Measurements from ENCODE around the gene SLC36A1. TPM values are rescaled to one million over a fixed set of nuclear protein-coding genes. Genes with fewer than 3 reads are reported as not detected.

The SLC36A1 gene
- total RNA-seq, 1 experiment from 2014 or later, result 10.4 TPM

GRCh38 chr5:151458314-151458713 is 10.9 kb downstream of the SLC36A1 start:
- Mint-ChIP-seq H3K9me3 (ENCODE audit: unreplicated experiment) (no peaks in the 10 kb centered on the region), H3K36me3 (ENCODE audit: insufficient read depth, unreplicated experiment) (no peaks in the 10 kb centered on the region), H3K27me3 (ENCODE audit: insufficient read depth, unreplicated experiment) (no peaks in the 10 kb centered on the region), H3K4me1 (ENCODE audit: insufficient read depth, unreplicated experiment) (peaks cover 5% of the 10 kb centered on the region), H3K4me3 (ENCODE audit: unreplicated experiment) (no peak overlapping the region), H3K27ac (ENCODE audit: low read depth, unreplicated experiment) (no peak overlapping the region)
- intact Hi-C loops (cut with micrococcal nuclease), result no loop called here
- BruUV-seq (replicated peaks), result no TSS peak
- TF ChIP-seq, protein P1, sequence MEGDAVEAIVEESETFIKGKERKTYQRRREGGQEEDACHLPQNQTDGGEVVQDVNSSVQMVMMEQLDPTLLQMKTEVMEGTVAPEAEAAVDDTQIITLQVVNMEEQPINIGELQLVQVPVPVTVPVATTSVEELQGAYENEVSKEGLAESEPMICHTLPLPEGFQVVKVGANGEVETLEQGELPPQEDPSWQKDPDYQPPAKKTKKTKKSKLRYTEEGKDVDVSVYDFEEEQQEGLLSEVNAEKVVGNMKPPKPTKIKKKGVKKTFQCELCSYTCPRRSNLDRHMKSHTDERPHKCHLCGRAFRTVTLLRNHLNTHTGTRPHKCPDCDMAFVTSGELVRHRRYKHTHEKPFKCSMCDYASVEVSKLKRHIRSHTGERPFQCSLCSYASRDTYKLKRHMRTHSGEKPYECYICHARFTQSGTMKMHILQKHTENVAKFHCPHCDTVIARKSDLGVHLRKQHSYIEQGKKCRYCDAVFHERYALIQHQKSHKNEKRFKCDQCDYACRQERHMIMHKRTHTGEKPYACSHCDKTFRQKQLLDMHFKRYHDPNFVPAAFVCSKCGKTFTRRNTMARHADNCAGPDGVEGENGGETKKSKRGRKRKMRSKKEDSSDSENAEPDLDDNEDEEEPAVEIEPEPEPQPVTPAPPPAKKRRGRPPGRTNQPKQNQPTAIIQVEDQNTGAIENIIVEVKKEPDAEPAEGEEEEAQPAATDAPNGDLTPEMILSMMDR (IDR thresholded peaks at IDR 0.05; ENCODE audit: unreplicated experiment), result no peak
- POLR2A ChIA-PET, result interaction anchor here (0.8 to 1.0 kb wide), 2 partner anchors 10 to 11 kb away, joined by 3 to 4 read pairs; partner anchors contain the start of gene SLC36A1
- DNase-seq (ENCODE audit: unreplicated experiment), result no peak
- CTCF ChIA-PET, result interaction anchor here (0.5 to 5.5 kb wide), 10 partner anchors 8 to 264 kb away, joined by 3 to 58 read pairs (median 6); partner anchors contain the start of gene SLC36A1

DNA sequence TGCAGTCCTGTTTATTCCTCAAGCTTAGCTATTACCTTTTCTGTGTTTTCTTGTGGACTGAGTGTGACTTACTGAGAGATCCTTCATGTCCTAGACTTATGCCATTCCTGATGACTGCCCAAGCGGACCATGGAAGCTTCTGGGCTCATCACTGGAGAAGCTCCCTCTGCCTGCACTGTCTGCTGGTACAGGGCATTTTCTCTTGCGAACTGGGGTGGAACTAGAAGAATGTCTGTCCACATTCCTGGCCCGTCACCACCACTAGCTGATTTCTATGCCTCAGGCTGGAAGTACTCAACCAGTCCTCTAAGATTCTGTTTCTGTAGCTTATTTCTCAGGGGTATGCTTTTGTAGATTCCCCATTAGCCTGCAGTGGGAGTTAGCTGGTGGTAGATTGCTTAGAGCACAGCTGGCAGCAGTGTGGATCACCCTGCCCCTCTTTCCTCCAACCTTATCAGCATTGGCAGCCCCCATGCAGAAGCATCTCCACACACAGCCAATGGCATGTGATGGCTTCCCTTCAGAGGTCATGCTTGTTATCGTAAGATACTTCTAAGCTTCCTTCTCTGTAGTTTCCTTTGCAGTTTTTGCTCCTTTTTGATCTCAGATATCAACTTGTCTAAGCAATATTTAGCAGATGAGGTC is 12.4 kb downstream of the SLC36A1 start:
- POLR2A ChIA-PET, result interaction anchor here (0.5 to 1.0 kb wide), 2 partner anchors 19 kb away, joined by 3 read pairs; no protein-coding TSS in a partner anchor
- intact Hi-C loops (cut with micrococcal nuclease), result no loop called here
- no peak overlapping the region for H3K4me3 Mint-ChIP-seq (ENCODE audit: unreplicated experiment)
- no peaks in the 10 kb centered on the region for H3K27me3 Mint-ChIP-seq (ENCODE audit: insufficient read depth, unreplicated experiment)
- CTCF ChIA-PET, result interaction anchor here (0.6 to 5.5 kb wide), 13 partner anchors 9 to 889 kb away, joined by 3 to 58 read pairs (median 4); partner anchors contain the start of gene SLC36A1
- no peak overlapping the region for H3K27ac Mint-ChIP-seq (ENCODE audit: low read depth, unreplicated experiment)
- H3K36me3 Mint-ChIP-seq (ENCODE audit: insufficient read depth, unreplicated experiment), result peaks cover 7% of the 10 kb centered on the region
- no peak for DNase-seq (ENCODE audit: unreplicated experiment)
- H3K9me3 Mint-ChIP-seq (ENCODE audit: unreplicated experiment), result no peaks in the 10 kb centered on the region
- no peaks in the 10 kb centered on the region for H3K4me1 Mint-ChIP-seq (ENCODE audit: insufficient read depth, unreplicated experiment)
- no TSS peak for BruUV-seq (replicated peaks)
- TF ChIP-seq, protein P1 (IDR thresholded peaks at IDR 0.05; ENCODE audit: unreplicated experiment), result no peak

GRCh38 chr5:151461312-151461711 is 13.9 kb downstream of the SLC36A1 start:
- TF ChIP-seq, protein P1 (IDR thresholded peaks at IDR 0.05; ENCODE audit: unreplicated experiment), result no peak
- Mint-ChIP-seq H3K27ac (ENCODE audit: low read depth, unreplicated experiment) (no peak overlapping the region), H3K4me3 (ENCODE audit: unreplicated experiment) (no peak overlapping the region), H3K27me3 (ENCODE audit: insufficient read depth, unreplicated experiment) (no peaks in the 10 kb centered on the region), H3K36me3 (ENCODE audit: insufficient read depth, unreplicated experiment) (peaks cover 13% of the 10 kb centered on the region), H3K9me3 (ENCODE audit: unreplicated experiment) (no peaks in the 10 kb centered on the region), H3K4me1 (ENCODE audit: insufficient read depth, unreplicated experiment) (no peaks in the 10 kb centered on the region)
- intact Hi-C loops (cut with micrococcal nuclease), result no loop called here
- CTCF ChIA-PET, result interaction anchor here (1.0 to 5.5 kb wide), 3 partner anchors 15 to 40 kb away, joined by 4 to 58 read pairs (median 4); partner anchors contain the start of gene SLC36A1
- POLR2A ChIA-PET, result no interaction called here
- DNase-seq (ENCODE audit: unreplicated experiment), result no peak
- BruUV-seq (replicated peaks), result no TSS peak

DNA sequence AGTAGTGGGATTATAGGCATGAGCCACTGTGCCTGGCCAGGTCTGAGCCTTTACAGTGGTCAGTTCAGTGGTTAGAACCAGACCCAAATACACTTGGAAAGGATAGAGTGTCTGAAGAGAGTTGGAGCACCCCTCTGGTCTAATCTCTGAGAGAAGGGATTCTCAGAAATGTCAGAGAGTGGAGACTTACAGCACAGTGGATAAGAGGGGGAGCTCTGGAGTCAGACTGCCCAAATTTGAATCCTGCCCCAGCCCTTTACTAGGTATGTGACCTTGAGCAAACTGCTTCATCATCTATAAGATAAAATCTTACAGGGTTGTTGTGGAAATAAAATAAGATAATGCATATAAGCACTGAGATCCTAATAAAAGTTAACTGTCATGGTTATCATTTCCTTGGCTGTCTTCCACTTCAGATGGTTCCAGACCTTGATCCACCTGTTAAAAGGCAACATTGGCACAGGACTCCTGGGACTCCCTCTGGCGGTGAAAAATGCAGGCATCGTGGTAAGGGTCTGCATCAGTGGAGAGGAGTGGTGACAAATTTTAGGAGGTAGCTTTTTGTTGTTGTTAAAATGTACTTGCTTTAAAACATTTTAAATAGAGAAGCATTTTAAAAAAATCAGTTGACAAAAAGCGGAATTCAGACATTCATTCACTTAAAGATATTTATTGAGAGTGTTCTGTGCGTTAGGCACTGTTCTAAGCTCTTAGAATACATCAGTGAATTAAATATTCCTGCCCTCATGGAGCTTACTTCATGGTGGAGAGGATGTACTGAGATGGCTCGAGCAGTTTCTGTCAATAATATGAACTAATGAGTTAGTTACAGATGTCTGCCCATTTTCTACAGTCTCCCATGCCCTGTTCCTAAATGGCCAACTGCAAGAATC is 16.0 kb downstream of the SLC36A1 start:
- no TSS peak for BruUV-seq (replicated peaks)
- peaks cover 22% of the 10 kb centered on the region for H3K36me3 Mint-ChIP-seq (ENCODE audit: insufficient read depth, unreplicated experiment)
- H3K4me1 Mint-ChIP-seq (ENCODE audit: insufficient read depth, unreplicated experiment), result no peaks in the 10 kb centered on the region
- no peak overlapping the region for H3K27ac Mint-ChIP-seq (ENCODE audit: low read depth, unreplicated experiment)
- TF ChIP-seq, protein P1 (IDR thresholded peaks at IDR 0.05; ENCODE audit: unreplicated experiment), result no peak
- POLR2A ChIA-PET, result interaction anchor here (1.0 kb wide), 1 partner anchor 14 kb away, joined by 3 read pairs; no protein-coding TSS in a partner anchor
- no peaks in the 10 kb centered on the region for H3K27me3 Mint-ChIP-seq (ENCODE audit: insufficient read depth, unreplicated experiment)
- CTCF ChIA-PET, result interaction anchor here (0.6 to 1.6 kb wide), 8 partner anchors 14 to 189 kb away, joined by 3 to 7 read pairs (median 4); partner anchors contain the start of gene SLC36A1
- H3K9me3 Mint-ChIP-seq (ENCODE audit: unreplicated experiment), result no peaks in the 10 kb centered on the region
- DNase-seq (ENCODE audit: unreplicated experiment), result no peak
- intact Hi-C loops (cut with micrococcal nuclease), result no loop called here
- no peak overlapping the region for H3K4me3 Mint-ChIP-seq (ENCODE audit: unreplicated experiment)
